Thyroid gland (tissue), 4 donors: ENCODE data around the gene NRXN2.

ENCODE experiments used
- POLR2A ChIP-seq, 2 donors: fragments of 450-650 bp; IDR thresholded peaks; one replicate each; pipeline ENCODE4 v1.6.1; 2017; ENCODE audit warnings: antibody characterized with exemption in 2 of 2, mild to moderate bottlenecking in 2 of 2, moderate library complexity in 1 of 2
- TF ChIP-seq, protein P1 (sequence below), 6 experiments: fragments of 200-600 bp in 3 of 6; fragments of 450-650 bp in 3 of 6; sonication (generic) in 3 of 6; IDR thresholded peaks; one replicate each; pipeline ENCODE4 v1.5.1; 2016 to 2019; ENCODE audit warnings: antibody characterized with exemption in 6 of 6, mild to moderate bottlenecking in 2 of 6, inconsistent platforms in 1 of 6, moderate library complexity in 1 of 6

- TF ChIP-seq, protein P1, sequence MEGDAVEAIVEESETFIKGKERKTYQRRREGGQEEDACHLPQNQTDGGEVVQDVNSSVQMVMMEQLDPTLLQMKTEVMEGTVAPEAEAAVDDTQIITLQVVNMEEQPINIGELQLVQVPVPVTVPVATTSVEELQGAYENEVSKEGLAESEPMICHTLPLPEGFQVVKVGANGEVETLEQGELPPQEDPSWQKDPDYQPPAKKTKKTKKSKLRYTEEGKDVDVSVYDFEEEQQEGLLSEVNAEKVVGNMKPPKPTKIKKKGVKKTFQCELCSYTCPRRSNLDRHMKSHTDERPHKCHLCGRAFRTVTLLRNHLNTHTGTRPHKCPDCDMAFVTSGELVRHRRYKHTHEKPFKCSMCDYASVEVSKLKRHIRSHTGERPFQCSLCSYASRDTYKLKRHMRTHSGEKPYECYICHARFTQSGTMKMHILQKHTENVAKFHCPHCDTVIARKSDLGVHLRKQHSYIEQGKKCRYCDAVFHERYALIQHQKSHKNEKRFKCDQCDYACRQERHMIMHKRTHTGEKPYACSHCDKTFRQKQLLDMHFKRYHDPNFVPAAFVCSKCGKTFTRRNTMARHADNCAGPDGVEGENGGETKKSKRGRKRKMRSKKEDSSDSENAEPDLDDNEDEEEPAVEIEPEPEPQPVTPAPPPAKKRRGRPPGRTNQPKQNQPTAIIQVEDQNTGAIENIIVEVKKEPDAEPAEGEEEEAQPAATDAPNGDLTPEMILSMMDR (IDR thresholded peaks at IDR 0.05): no peak
- no peak for TF ChIP-seq POLR2A (IDR thresholded peaks at IDR 0.05)
Measured at GRCh38 chr11:64638829-64639228, 84.2 kb downstream of the NRXN2 start.
